SU-DHL-6 (cell line): Measurements from ENCODE around the gene PHIP.

Experiments
- H2AFZ ChIP-seq: fragments of 200-600 bp; sonication (generic); 2 replicates; pipeline ENCODE4 v1.6.1; 2014; ENCODE audit warnings: low read depth, mild to moderate bottlenecking, moderate library complexity, mixed read lengths, antibody characterized with exemption, low read length; ENCODE audit not compliant: severe bottlenecking
- H3F3A ChIP-seq: fragments of 200-600 bp; shearing (Covaris generic); 2 replicates; pipeline ENCODE4 v1.6.0; 2016; ENCODE audit warnings: antibody characterized with exemption, mild to moderate bottlenecking; ENCODE audit not compliant: insufficient read depth
- H3K27ac ChIP-seq: fragments of 200-600 bp; sonication (generic); 2 replicates; pipeline ENCODE4 v1.5.1; 2016; ENCODE audit warnings: low read depth, mild to moderate bottlenecking, low read length, moderate library complexity, mixed read lengths
- H3K27me3 ChIP-seq: fragments of 200-600 bp; sonication (generic), shearing (Covaris generic); 2 replicates; pipeline ENCODE4 v1.6.0; 2014; ENCODE audit warnings: mild to moderate bottlenecking, low read length
- H3K36me3 ChIP-seq: fragments of 200-600 bp; sonication (generic); 2 replicates; pipeline ENCODE4 v1.6.1; 2014; ENCODE audit warnings: mild to moderate bottlenecking, low read length, mixed read lengths
- H3K4me2 ChIP-seq: fragments of 300-600, 200-600 bp; shearing (Covaris generic), sonication (generic); 2 replicates; pipeline ENCODE4 v1.6.0; 2014; ENCODE audit warnings: low read length, low read depth, mild to moderate bottlenecking; ENCODE audit not compliant: poor library complexity, severe bottlenecking
- H3K4me3 ChIP-seq: fragments of 200-600 bp; sonication (generic); 2 replicates; pipeline ENCODE4 v1.5.1; 2014; ENCODE audit warnings: antibody characterized with exemption, low read length, mild to moderate bottlenecking, mixed read lengths; ENCODE audit not compliant: insufficient read depth, poor library complexity, severe bottlenecking
- H3K79me2 ChIP-seq: fragments of 200-600 bp; sonication (generic); 2 replicates; pipeline ENCODE4 v1.6.1; 2014; ENCODE audit warnings: mild to moderate bottlenecking, low read length, moderate library complexity; ENCODE audit not compliant: insufficient read depth
- H3K9ac ChIP-seq: fragments of 200-600 bp; sonication (generic); 2 replicates; pipeline ENCODE4 v1.7.0; 2014; ENCODE audit warnings: mild to moderate bottlenecking, low read length
- H3K9me2 ChIP-seq: fragments of 200-600 bp; sonication (generic); replicated peaks from 2 replicates; pipeline ENCODE4 v1.6.1; 2014; ENCODE audit warnings: low read length; ENCODE audit not compliant: insufficient read depth
- H3K9me3 ChIP-seq: fragments of 200-600 bp; sonication (generic); 2 replicates; pipeline ENCODE4 v1.6.1; 2014; ENCODE audit warnings: low read length, mixed read lengths; ENCODE audit not compliant: insufficient read depth
- H4K20me1 ChIP-seq: fragments of 200-600 bp; sonication (generic); 2 replicates; pipeline ENCODE4 v1.6.1; 2014; ENCODE audit warnings: low read depth, mild to moderate bottlenecking, antibody characterized with exemption, low read length, moderate library complexity, mixed read lengths
- CTCF ChIP-seq: fragments of 200-600 bp; sonication (generic); IDR thresholded peaks from one replicate; pipeline ENCODE4 v1.5.1; 2017; ENCODE audit warnings: antibody characterized with exemption, mild to moderate bottlenecking, low read length, moderate library complexity; ENCODE audit not compliant: insufficient read depth, poor library complexity, severe bottlenecking
- EZH2phosphoT487 ChIP-seq: fragments of 200-600 bp; sonication (generic), shearing (Covaris generic); conservative IDR thresholded peaks from 2 replicates; pipeline ENCODE4 v1.6.1; 2018; ENCODE audit warnings: mild to moderate bottlenecking, antibody characterized with exemption, low read length, moderate library complexity, mixed read lengths

The PHIP gene

GRCh38 chr6:79078075-79078969 is at the start of gene PHIP:
PHIP (minus strand) TSS chr6:79078254; CDS start chr6:79078068, 186 bp downstream.
- Histone ChIP-seq H3K9me3 (no peaks in the 10 kb centered on the region), H2AFZ (peak within 1 kb of the TSS; percentile 94)

GRCh38 chr6:79127660-79128059 is 49.6 kb upstream of the PHIP start:
- no peak for TF ChIP-seq CTCF
- no peak for TF ChIP-seq EZH2phosphoT487
- no peak overlapping the region for H2AFZ ChIP-seq

More at GRCh38 chr6:79078075-79078969, at the start of gene PHIP:
- Histone ChIP-seq H3K9me2 (no peaks in the 10 kb centered on the region), H3K27ac (peak within 1 kb of the TSS; percentile 89), H3K36me3 (peaks cover 19% of the 10 kb centered on the region), H4K20me1 (peaks cover 13% of the 10 kb centered on the region), H3K4me2 (peak within 1 kb of the TSS; percentile 91), H3K79me2 (peaks cover 38% of the 10 kb centered on the region), H3K9ac (peak within 1 kb of the TSS; percentile 82), H3K4me3 (peak within 1 kb of the TSS; percentile 92), H3F3A (no peaks in the 10 kb centered on the region; the same call in 1 of the 2 replicates), H3K27me3 (no peaks in the 10 kb centered on the region)
- no peak for TF ChIP-seq EZH2phosphoT487
- TF ChIP-seq CTCF, result no peak

GRCh38 chr6:79119217-79119616 is 41.2 kb upstream of the PHIP start:
- H2AFZ ChIP-seq, result no peak overlapping the region
- no peaks in the 10 kb centered on the region for H3K79me2 ChIP-seq
- H3K9ac ChIP-seq, result no peak overlapping the region
- no peak overlapping the region for H3K4me3 ChIP-seq
- no peaks in the 10 kb centered on the region for H4K20me1 ChIP-seq
- no peaks in the 10 kb centered on the region; the same call in 1 of the 2 replicates for H3K36me3 ChIP-seq
- H3F3A ChIP-seq, result no peaks in the 10 kb centered on the region
- H3K27me3 ChIP-seq, result no peaks in the 10 kb centered on the region
- H3K4me2 ChIP-seq, result no peak overlapping the region
- TF ChIP-seq EZH2phosphoT487 (no peak), CTCF (no peak)
- no peaks in the 10 kb centered on the region for H3K9me2 ChIP-seq
- no peak overlapping the region for H3K27ac ChIP-seq
- H3K9me3 ChIP-seq, result no peaks in the 10 kb centered on the region

More at GRCh38 chr6:79127660-79128059, 49.6 kb upstream of the PHIP start:
- H3K4me3 ChIP-seq, result no peak overlapping the region
- H3F3A ChIP-seq, result no peaks in the 10 kb centered on the region
- H3K27ac ChIP-seq, result no peak overlapping the region
- no peak overlapping the region for H3K9ac ChIP-seq
- H4K20me1 ChIP-seq, result no peaks in the 10 kb centered on the region
- H3K9me3 ChIP-seq, result no peaks in the 10 kb centered on the region
- H3K36me3 ChIP-seq, result no peaks in the 10 kb centered on the region; the same call in 1 of the 2 replicates
- H3K27me3 ChIP-seq, result no peaks in the 10 kb centered on the region
- no peak overlapping the region for H3K4me2 ChIP-seq
- no peaks in the 10 kb centered on the region for H3K79me2 ChIP-seq
- no peaks in the 10 kb centered on the region for H3K9me2 ChIP-seq
